Activated B cell treated with CpG ODN at 0.5 μM for 24 hours (primary cell): ENCODE measurements around the gene SPOPL. TPM values are rescaled to one million over a fixed set of nuclear protein-coding genes. Genes with fewer than 3 reads are reported as not detected.
"Not testable (repeated sequence)": the region's sequence is repeated elsewhere in the genome, so short reads cannot be mapped to it uniquely, and the experiment has no call there.

Experiments used
- ATAC-seq: fragments of 200-7000 bp; cut with Tn5 transposase; one replicate; pipeline ENCODE4 v1.10.0; 2021; ENCODE audit warnings: low read depth, mild to moderate bottlenecking, moderate library complexity
- CTCF ChIA-PET: fragments of 350-600 bp; sonication (Branson Sonifier 250); formaldehyde crosslinking; loops from one replicate; lab custom pipeline; 2021; ENCODE audit warnings: antibody characterized with exemption; lab: Charles Lee
- POLR2A ChIA-PET: fragments of 350-600 bp; sonication (Branson Sonifier 250); formaldehyde crosslinking; loops from one replicate; lab custom pipeline; 2021; ENCODE audit warnings: antibody characterized with exemption; lab: Charles Lee
- DNase-seq: peaks from one replicate; pipeline ENCODE4 v3.0.0; 2022
- H3K27ac Mint-ChIP-seq: one replicate; pipeline ENCODE4 v1.8.0; 2020; ENCODE audit warnings: mixed read lengths
- H3K27me3 Mint-ChIP-seq: one replicate; pipeline ENCODE4 v1.8.0; 2021; ENCODE audit warnings: mixed read lengths
- H3K36me3 Mint-ChIP-seq: one replicate; pipeline ENCODE4 v1.8.0; 2021; ENCODE audit warnings: low read depth, mixed read lengths
- H3K4me1 Mint-ChIP-seq: one replicate; pipeline ENCODE4 v1.8.0; 2021; ENCODE audit warnings: mixed read lengths
- H3K4me3 Mint-ChIP-seq: one replicate; pipeline ENCODE4 v1.8.0; 2020; ENCODE audit warnings: mild to moderate bottlenecking, mixed read lengths
- H3K9me3 Mint-ChIP-seq: one replicate; pipeline ENCODE4 v1.8.0; 2020; ENCODE audit warnings: mixed read lengths
- CTCF ChIP-seq: fragments of 200-600 bp; IDR thresholded peaks from one replicate; pipeline ENCODE4 v1.8.0; 2022; ENCODE audit warnings: antibody characterized with exemption, mild to moderate bottlenecking
- intact Hi-C: fragments of 100-400 bp; cut with micrococcal nuclease; formaldehyde crosslinking; loops from one replicate; pipeline ENCODE4 v1.15.1; 2024
- total RNA-seq: library from RNA; stranded (reverse); gene quantifications from 2 replicates; pipeline ENCODE4 v1.2.3, GENCODE V29; 2022

The SPOPL gene
- total RNA-seq, 1 donor from 2014 or later: 36.9 TPM

- DNase-seq (no peak), ATAC-seq (no peak)
- H3K27me3 Mint-ChIP-seq: no peaks in the 10 kb centered on the region
- POLR2A ChIA-PET: no interaction called here
- TF ChIP-seq CTCF: no peak
- H3K9me3 Mint-ChIP-seq: peaks cover 7% of the 10 kb centered on the region
- no peak overlapping the region for H3K4me3 Mint-ChIP-seq
- CTCF ChIA-PET: no interaction called here
- intact Hi-C loops: no loop called here
- H3K36me3 Mint-ChIP-seq: peaks cover 2% of the 10 kb centered on the region
- no peak overlapping the region for H3K27ac Mint-ChIP-seq
- H3K4me1 Mint-ChIP-seq: no peaks in the 10 kb centered on the region
These were observed 45.9 kb upstream of the SPOPL start for GRCh38 chr2:138455691-138456090.

GRCh38 chr2:138462689-138463088 lies 38.9 kb upstream of the SPOPL start:
- H3K27me3 Mint-ChIP-seq, H3K27ac Mint-ChIP-seq, DNase-seq, H3K36me3 Mint-ChIP-seq, H3K4me3 Mint-ChIP-seq, CTCF ChIA-PET, intact Hi-C loops, POLR2A ChIA-PET, H3K4me1 Mint-ChIP-seq, ATAC-seq: not testable (repeated sequence)
- peaks cover 14% of the 10 kb centered on the region for H3K9me3 Mint-ChIP-seq

GRCh38 chr2:138468617-138469016 lies 33.0 kb upstream of the SPOPL start:
- Mint-ChIP-seq H3K36me3 (peaks cover 1% of the 10 kb centered on the region), H3K4me1 (peaks cover under 1% of the 10 kb centered on the region), H3K27me3 (no peaks in the 10 kb centered on the region), H3K27ac (no peak overlapping the region), H3K4me3 (no peak overlapping the region), H3K9me3 (peaks cover under 1% of the 10 kb centered on the region)
- no peak for TF ChIP-seq CTCF
- POLR2A ChIA-PET: no interaction called here
- CTCF ChIA-PET: no interaction called here
- no peak for DNase-seq
- intact Hi-C loops: no loop called here
- no peak for ATAC-seq

GRCh38 chr2:138469411-138469810 lies 32.2 kb upstream of the SPOPL start:
- intact Hi-C loops: no loop called here
- peaks cover 8% of the 10 kb centered on the region for H3K4me1 Mint-ChIP-seq
- TF ChIP-seq CTCF: no peak
- H3K27me3 Mint-ChIP-seq: no peaks in the 10 kb centered on the region
- H3K4me3 Mint-ChIP-seq: no peak overlapping the region
- ChIA-PET POLR2A (no interaction called here), CTCF (no interaction called here)
- no peaks in the 10 kb centered on the region for H3K9me3 Mint-ChIP-seq
- no peak for ATAC-seq
- no peak overlapping the region for H3K27ac Mint-ChIP-seq
- no peak for DNase-seq
- no peaks in the 10 kb centered on the region for H3K36me3 Mint-ChIP-seq

GRCh38 chr2:138470941-138471340 lies 30.6 kb upstream of the SPOPL start:
- H3K9me3 Mint-ChIP-seq: no peaks in the 10 kb centered on the region
- no peaks in the 10 kb centered on the region for H3K27me3 Mint-ChIP-seq
- ChIA-PET CTCF (no interaction called here), POLR2A (no interaction called here)
- DNase-seq: no peak
- no peak for ATAC-seq
- TF ChIP-seq CTCF: no peak
- no peak overlapping the region for H3K4me3 Mint-ChIP-seq
- H3K4me1 Mint-ChIP-seq: peaks cover 24% of the 10 kb centered on the region
- H3K27ac Mint-ChIP-seq: no peak overlapping the region
- H3K36me3 Mint-ChIP-seq: no peaks in the 10 kb centered on the region
- intact Hi-C loops: no loop called here
